Measurements from ENCODE around the gene CHTF8. TPM values are rescaled to one million over a fixed set of nuclear protein-coding genes. Genes with fewer than 3 reads are reported as not detected.

Gene CHTF8
- total and polyA plus RNA-seq, 12 donors = 17.2 to 80.6 (median 53.6) TPM

- peak in 6 of 8 donors; percentile 29 to 52 (median 32) for ATAC-seq
- peaks cover 0 to 27% (median 14%) of the 10 kb centered on the region in 9 donors for H3K4me1 ChIP-seq
- DNase-seq = peak in 1 of 2 donors; percentile 56
- intact Hi-C loops (cut with DNase I) = loop anchor here (1.0 to 10.0 kb wide), 11 partner anchors 219 to 599 kb away; partner anchors contain the start of gene TANGO6 (in 1 of the 10)
- H3K27me3 ChIP-seq = no peaks in the 10 kb centered on the region
- H3K4me3 ChIP-seq = no peak overlapping the region
- 84 to 85% methylated on average over 3 of the region's 3 CpGs for WGBS, 2 donors
- TF ChIP-seq, protein P1, sequence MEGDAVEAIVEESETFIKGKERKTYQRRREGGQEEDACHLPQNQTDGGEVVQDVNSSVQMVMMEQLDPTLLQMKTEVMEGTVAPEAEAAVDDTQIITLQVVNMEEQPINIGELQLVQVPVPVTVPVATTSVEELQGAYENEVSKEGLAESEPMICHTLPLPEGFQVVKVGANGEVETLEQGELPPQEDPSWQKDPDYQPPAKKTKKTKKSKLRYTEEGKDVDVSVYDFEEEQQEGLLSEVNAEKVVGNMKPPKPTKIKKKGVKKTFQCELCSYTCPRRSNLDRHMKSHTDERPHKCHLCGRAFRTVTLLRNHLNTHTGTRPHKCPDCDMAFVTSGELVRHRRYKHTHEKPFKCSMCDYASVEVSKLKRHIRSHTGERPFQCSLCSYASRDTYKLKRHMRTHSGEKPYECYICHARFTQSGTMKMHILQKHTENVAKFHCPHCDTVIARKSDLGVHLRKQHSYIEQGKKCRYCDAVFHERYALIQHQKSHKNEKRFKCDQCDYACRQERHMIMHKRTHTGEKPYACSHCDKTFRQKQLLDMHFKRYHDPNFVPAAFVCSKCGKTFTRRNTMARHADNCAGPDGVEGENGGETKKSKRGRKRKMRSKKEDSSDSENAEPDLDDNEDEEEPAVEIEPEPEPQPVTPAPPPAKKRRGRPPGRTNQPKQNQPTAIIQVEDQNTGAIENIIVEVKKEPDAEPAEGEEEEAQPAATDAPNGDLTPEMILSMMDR (IDR thresholded peaks at IDR 0.05) = peak; percentile 41 to 77 (median 69)
- no peaks in the 10 kb centered on the region for H3K9me3 ChIP-seq
- H3K36me3 ChIP-seq = peaks cover 0 to 65% (median 21%) of the 10 kb centered on the region in 9 donors
- H3K27ac ChIP-seq = no peak overlapping the region
These were observed 8.5 kb downstream of the CHTF8 start for GRCh38 chr16:69123910-69124309.

GRCh38 chr16:69120096-69120664 is 12.2 kb downstream of the CHTF8 start:
- intact Hi-C loops (cut with DNase I) = loop anchor here (5.0 to 10.0 kb wide), 8 partner anchors 215 to 595 kb away; partner anchors contain the start of gene TANGO6 (in 1 of the 10)
- ATAC-seq (no peak), DNase-seq (no peak)
- peaks cover 6 to 44% (median 27%) of the 10 kb centered on the region in 9 donors for H3K4me1 ChIP-seq
- no peak overlapping the region for H3K4me3 ChIP-seq
- TF ChIP-seq, protein P1 (IDR thresholded peaks at IDR 0.05) = no peak
- 94 to 97% methylated on average over 19 of the region's 19 CpGs for WGBS, 2 donors
- peaks cover 0 to 78% (median 21%) of the 10 kb centered on the region in 9 donors for H3K36me3 ChIP-seq
- H3K27ac ChIP-seq = no peak overlapping the region
- no peaks in the 10 kb centered on the region for H3K9me3 ChIP-seq
- no peaks in the 10 kb centered on the region for H3K27me3 ChIP-seq

- no peaks in the 10 kb centered on the region for H3K27me3 ChIP-seq
- intact Hi-C loops (cut with DNase I) = loop anchor here in 3 of 10 donors (10.0 kb wide), 3 partner anchors 125 to 595 kb away; partner anchors contain the start of gene TANGO6 (in 1 of the 3)
- no peak for ATAC-seq
- H3K27ac ChIP-seq = no peak overlapping the region
- DNase-seq = no peak
- 98 to 100% methylated on average over 2 of the region's 2 CpGs for WGBS, 2 donors
- H3K4me3 ChIP-seq = no peak overlapping the region
- peaks cover 0 to 80% (median 23%) of the 10 kb centered on the region in 9 donors for H3K36me3 ChIP-seq
- H3K9me3 ChIP-seq = no peaks in the 10 kb centered on the region
- TF ChIP-seq, protein P1 (IDR thresholded peaks at IDR 0.05) = no peak
- peaks cover 6 to 44% (median 27%) of the 10 kb centered on the region in 9 donors for H3K4me1 ChIP-seq
These were observed 12.9 kb downstream of the CHTF8 start for GRCh38 chr16:69119536-69119935.

GRCh38 chr16:69118994-69119393 is 13.4 kb downstream of the CHTF8 start:
- Histone ChIP-seq H3K36me3 (peaks cover 0 to 80% (median 24%) of the 10 kb centered on the region in 9 donors), H3K27me3 (no peaks in the 10 kb centered on the region), H3K9me3 (no peaks in the 10 kb centered on the region), H3K27ac (peak overlapping the region in 1 of 10 donors; percentile 30), H3K4me1 (peaks cover 6 to 44% (median 27%) of the 10 kb centered on the region in 9 donors), H3K4me3 (no peak overlapping the region)
- TF ChIP-seq, protein P1 (IDR thresholded peaks at IDR 0.05) = no peak
- intact Hi-C loops (cut with DNase I) = loop anchor here in 3 of 10 donors (10.0 kb wide), 3 partner anchors 124 to 594 kb away; partner anchors contain the start of gene TANGO6 (in 1 of the 3)
- DNase-seq = no peak
- WGBS, 2 donors = 79 to 81% methylated on average over 2 of the region's 2 CpGs
- ATAC-seq = no peak
